SK-N-SH (cell line): Measurements from ENCODE around the gene PSTPIP1.

Experiments
- CTCF ChIP-seq: fragments of 200-600 bp; sonication (generic); IDR thresholded peaks from 2 replicates; pipeline ENCODE4 v1.6.1; 2017; ENCODE audit warnings: antibody characterized with exemption, mild to moderate bottlenecking, moderate library complexity
- EZH2phosphoT487 ChIP-seq: fragments of 200-600 bp; sonication (generic); IDR thresholded peaks from 2 replicates; pipeline ENCODE4 v1.6.1; 2017; ENCODE audit warnings: low read depth, mixed run types, mild to moderate bottlenecking, antibody characterized with exemption, moderate library complexity, borderline replicate concordance
- FOXJ3 ChIP-seq: sonication (generic); formaldehyde crosslinking; IDR thresholded peaks from 2 replicates; pipeline ENCODE4 v1.5.1; 2020; ENCODE audit warnings: mild to moderate bottlenecking, missing genetic modification reagents
- GABPA ChIP-seq: IDR thresholded peaks from 2 replicates; pipeline ENCODE4 v1.4.0; 2012; ENCODE audit warnings: low read depth, mild to moderate bottlenecking
- YY1 ChIP-seq: IDR thresholded peaks from 2 replicates; pipeline ENCODE4 v1.4.0; 2012; ENCODE audit warnings: low read depth, mild to moderate bottlenecking

- TF ChIP-seq GABPA = no peak
- no peak; the same call in 1 of the 2 replicates for TF ChIP-seq FOXJ3
- no peak for TF ChIP-seq CTCF
- TF ChIP-seq YY1 = no peak
- no peak for TF ChIP-seq EZH2phosphoT487
Measured at GRCh38 chr15:76994971-76995945, at the start of gene PSTPIP1.
